Astrocyte of the cerebellum (primary cell): ENCODE measurements around the gene POP4.

Source experiments
- DNase-seq: peaks from one replicate; pipeline ENCODE4 v3.0.0-alpha.2; 2011; ENCODE audit warnings: low read depth
- H3K4me3 ChIP-seq: 2 replicates; pipeline ENCODE4 v1.5.1; 2011; ENCODE audit warnings: mild to moderate bottlenecking, low read depth, low read length, moderate library complexity
- in situ Hi-C: cut with HindIII; loops from 2 replicates; pipeline ENCODE4 v1.10.0; 2017; ENCODE audit warnings: low sequenced_read_pairs
- TF ChIP-seq, protein P1 (sequence below): IDR thresholded peaks from 2 replicates; pipeline ENCODE4 v1.5.1; 2012; ENCODE audit warnings: low read length, low read depth, moderate library complexity, mild to moderate bottlenecking; ENCODE audit errors: missing control alignments

The POP4 gene

GRCh38 chr19:29644210-29644609, 38.1 kb downstream of the POP4 start:
- in situ Hi-C loops, result no loop called here
- no peak overlapping the region for H3K4me3 ChIP-seq
- TF ChIP-seq, protein P1, sequence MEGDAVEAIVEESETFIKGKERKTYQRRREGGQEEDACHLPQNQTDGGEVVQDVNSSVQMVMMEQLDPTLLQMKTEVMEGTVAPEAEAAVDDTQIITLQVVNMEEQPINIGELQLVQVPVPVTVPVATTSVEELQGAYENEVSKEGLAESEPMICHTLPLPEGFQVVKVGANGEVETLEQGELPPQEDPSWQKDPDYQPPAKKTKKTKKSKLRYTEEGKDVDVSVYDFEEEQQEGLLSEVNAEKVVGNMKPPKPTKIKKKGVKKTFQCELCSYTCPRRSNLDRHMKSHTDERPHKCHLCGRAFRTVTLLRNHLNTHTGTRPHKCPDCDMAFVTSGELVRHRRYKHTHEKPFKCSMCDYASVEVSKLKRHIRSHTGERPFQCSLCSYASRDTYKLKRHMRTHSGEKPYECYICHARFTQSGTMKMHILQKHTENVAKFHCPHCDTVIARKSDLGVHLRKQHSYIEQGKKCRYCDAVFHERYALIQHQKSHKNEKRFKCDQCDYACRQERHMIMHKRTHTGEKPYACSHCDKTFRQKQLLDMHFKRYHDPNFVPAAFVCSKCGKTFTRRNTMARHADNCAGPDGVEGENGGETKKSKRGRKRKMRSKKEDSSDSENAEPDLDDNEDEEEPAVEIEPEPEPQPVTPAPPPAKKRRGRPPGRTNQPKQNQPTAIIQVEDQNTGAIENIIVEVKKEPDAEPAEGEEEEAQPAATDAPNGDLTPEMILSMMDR, result no peak
- DNase-seq, result no peak

- DNase-seq, result no peak
- TF ChIP-seq, protein P1, result no peak
- in situ Hi-C loops, result loop anchor here (5.0 kb wide), 1 partner anchor 38 kb away; the partner anchor contains the start of gene POP4
- H3K4me3 ChIP-seq, result no peak overlapping the region
These were observed 39.4 kb downstream of the POP4 start for GRCh38 chr19:29645491-29645867.

- no peak overlapping the region for H3K4me3 ChIP-seq
- in situ Hi-C loops, result loop anchor here (5.0 kb wide), 1 partner anchor 39 kb away; the partner anchor contains the start of gene POP4
- TF ChIP-seq, protein P1, result no peak
- no peak for DNase-seq
These were observed 39.8 kb downstream of the POP4 start for GRCh38 chr19:29645911-29646310.

GRCh38 chr19:29650772-29651387, 44.8 kb downstream of the POP4 start:
- TF ChIP-seq, protein P1, result no peak
- in situ Hi-C loops, result no loop called here
- no peak for DNase-seq
- no peak overlapping the region for H3K4me3 ChIP-seq

DNA sequence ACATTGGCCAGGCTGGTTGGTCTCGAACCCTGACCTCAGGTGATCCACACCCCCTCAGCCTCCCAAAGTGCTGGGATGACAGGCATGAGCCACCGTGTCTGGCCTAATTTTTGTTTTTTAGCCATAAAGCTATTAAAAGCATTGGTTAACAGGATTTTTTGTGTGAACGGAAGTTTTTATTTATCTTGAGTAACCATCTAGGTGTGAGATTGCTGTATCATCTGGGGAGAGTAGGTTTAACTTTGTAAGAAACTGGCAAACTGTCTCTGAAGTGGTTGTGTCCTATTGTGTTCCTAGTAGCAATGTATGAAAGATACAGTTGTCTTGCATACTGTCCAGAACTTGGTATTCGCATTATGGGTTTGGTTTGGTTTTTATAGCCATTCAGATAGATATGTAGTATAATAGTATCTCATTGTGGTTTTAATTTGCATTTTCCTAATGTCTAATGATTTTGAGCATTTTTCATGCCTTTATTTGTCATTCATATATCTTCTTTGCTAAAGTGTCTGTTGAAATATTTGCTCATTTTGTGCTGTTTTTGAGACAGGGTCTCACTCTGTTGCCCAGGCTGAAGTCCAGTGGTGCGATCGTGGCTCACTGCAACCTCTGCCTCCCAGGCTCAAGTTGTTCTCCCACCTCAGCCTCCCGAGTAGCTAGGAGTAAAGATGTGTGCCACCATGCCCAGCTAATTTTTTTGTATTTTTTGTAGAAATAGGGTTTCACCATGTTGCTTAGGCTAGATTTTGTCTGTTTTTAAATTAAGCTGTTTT, 45.7 kb downstream of the POP4 start:
- no peak for DNase-seq
- no peak overlapping the region for H3K4me3 ChIP-seq
- in situ Hi-C loops, result no loop called here
- TF ChIP-seq, protein P1, result no peak

DNA sequence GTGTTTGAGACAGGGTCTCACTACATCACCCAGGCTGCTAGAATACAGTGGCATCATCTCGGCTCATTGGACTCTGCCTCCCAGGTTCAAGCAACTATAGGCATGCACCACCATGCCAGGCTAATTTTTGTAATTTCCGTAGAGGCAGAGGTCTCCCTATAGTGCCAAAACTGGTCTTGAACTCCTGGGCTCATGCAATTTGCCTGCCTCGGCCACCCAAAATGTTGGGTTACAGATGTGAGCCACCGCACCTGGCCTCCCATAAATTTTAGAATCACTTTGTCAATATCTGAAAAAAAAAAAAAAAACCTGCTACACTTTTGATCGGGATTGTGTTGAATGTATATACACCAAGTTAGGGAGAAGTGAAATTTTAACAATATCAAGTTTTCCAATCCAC, 47.3 kb downstream of the POP4 start:
- no peak for DNase-seq
- TF ChIP-seq, protein P1, result no peak
- in situ Hi-C loops, result no loop called here
- H3K4me3 ChIP-seq, result no peak overlapping the region
